GM18951 (cell line): Measurements from ENCODE around the gene TRIM32.
"Not testable (repeated sequence)": the region's sequence is repeated elsewhere in the genome, so short reads cannot be mapped to it uniquely, and the experiment has no call there.

Experiments used
- POLR2A ChIP-seq: IDR thresholded peaks from 4 replicates; pipeline ENCODE4 v1.6.1; 2011; ENCODE audit warnings: mild to moderate bottlenecking; ENCODE audit not compliant: insufficient read length, insufficient read depth; ENCODE audit errors: extremely low read depth
- in situ Hi-C: fragments of 300-500 bp; cut with MboI; formaldehyde crosslinking; loops from one replicate; pipeline ENCODE4 v1.12.0; 2022; ENCODE audit warnings: low sequenced_read_pairs, mixed read lengths, inconsistent platforms; ENCODE audit not compliant: unreplicated experiment

TRIM32 gene

GRCh38 chr9:116687754-116688135, 640 bp downstream of the TRIM32 start:
- in situ Hi-C loops = no loop called here
- no peak for TF ChIP-seq POLR2A

DNA sequence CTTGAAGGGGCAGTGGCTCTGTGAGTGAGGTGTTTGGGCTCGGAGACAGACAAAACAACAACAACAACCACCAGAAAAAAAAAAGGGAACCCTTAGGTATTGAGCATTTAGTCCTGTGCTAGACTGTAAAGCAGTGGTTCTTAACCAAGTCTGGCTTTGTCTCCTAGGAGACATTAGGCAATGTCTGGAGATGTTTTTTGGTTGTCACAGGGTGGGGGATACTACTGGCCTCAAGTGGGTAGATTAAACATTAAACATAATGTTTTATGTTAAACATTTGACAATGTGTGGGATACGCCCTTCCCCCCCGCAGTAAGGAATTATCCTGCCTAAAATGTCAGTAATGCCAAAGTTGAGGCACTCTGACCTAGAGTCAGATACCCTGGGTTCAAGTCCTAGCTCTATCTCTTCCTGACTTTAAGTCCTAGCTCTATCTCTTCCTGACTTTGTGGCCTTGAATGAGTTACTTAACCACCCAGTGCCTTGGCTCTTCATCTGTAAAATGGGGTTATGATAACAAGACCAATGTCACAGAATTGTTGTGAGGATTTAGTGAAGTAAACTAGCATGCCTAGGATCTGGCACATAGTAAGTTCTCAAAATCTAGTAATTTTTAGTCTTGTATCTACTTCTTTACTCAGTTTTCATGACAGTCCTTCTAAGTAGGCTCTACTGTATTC, 1.8 kb downstream of the TRIM32 start:
- in situ Hi-C loops = no loop called here
- no peak for TF ChIP-seq POLR2A

- in situ Hi-C loops = no loop called here
These were observed 2.5 kb downstream of the TRIM32 start for GRCh38 chr9:116689486-116690032.

DNA sequence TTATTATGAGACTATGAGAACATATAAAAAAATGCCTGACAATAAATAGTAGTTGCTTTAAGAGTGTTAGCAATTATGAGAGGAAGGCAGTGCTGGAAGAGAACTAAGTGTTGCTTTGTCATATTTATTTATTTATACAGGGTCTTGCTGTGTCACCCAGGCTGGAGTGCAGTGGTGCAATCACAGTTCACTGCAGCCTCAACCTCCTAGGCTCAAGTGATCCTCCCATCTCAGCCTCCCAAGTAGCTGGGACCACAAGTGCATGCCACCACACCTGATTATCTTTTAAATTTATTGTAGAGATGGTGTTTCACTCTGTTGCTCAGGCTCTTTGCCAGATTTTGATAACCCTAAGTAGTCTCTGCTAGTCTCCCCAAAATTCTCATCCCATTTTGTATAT, 3.7 kb downstream of the TRIM32 start:
- in situ Hi-C loops = not testable (repeated sequence)

More at GRCh38 chr9:116689486-116690032, 2.5 kb downstream of the TRIM32 start:
- no peak for TF ChIP-seq POLR2A

DNA sequence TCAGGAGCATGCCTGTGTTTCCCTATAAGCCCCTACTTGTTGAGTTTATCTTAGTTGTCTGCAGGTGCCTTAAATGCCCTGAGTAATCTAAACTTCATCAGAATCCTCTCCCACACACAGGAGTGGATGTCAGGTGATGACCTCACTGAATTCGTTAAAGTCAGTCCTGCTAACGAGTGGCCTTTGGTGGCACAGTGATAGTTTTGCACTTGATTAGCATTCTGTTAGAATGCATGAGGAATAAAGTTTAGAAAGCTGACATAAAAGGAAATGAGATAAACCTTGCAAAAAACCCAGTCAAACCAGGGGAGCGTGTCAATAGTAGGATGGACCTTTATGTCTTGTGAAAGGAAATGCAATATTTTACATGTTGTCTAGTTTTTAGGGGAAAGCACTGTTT, 4.5 kb downstream of the TRIM32 start:
- no peak for TF ChIP-seq POLR2A
- in situ Hi-C loops = no loop called here

DNA sequence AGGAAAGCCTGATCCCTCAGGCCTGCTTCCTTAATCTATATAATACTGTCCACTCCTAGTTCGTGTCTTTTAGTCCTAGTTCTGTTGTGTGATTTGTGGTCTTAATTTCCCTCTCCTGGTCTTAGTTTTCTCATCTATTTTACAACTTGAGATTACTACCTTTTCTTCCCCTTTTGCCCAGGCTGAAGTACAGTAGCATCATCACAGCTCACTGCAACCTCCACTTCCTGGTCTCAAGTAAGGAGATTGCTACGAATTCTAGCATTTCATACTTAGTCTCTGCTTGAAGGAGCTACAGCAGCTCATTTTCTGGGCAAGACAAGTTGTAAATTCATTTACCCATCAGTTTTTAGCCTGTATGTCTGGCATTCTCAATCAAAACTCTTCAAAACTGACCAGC, 5.5 kb downstream of the TRIM32 start:
- TF ChIP-seq POLR2A = no peak
- in situ Hi-C loops = no loop called here

GRCh38 chr9:116693233-116693731, 6.2 kb downstream of the TRIM32 start:
- in situ Hi-C loops = no loop called here
- TF ChIP-seq POLR2A = no peak

- no peak for TF ChIP-seq POLR2A
- in situ Hi-C loops = no loop called here
These were observed 7.7 kb downstream of the TRIM32 start for GRCh38 chr9:116694785-116695291.

DNA sequence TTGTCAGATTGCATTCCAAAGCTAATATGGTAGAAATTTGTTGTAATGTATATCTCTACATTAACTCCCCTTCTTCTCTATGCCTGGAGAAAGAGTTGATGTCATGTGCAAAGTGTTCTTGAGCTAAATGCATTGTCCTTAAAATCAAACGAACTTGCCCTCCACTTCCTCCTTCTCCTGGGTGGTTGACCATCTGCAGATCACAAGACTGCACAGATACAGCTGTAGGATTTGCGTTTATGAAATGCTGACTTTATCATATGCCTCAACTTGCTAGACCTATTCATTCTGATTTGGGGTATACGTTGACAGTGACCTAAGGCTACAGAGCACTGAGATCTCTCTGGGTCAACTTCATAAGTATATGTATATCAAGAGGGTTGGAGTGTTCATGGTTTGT, 8.3 kb downstream of the TRIM32 start:
- in situ Hi-C loops = no loop called here
- TF ChIP-seq POLR2A = no peak

GRCh38 chr9:116697362-116697761, 10.3 kb downstream of the TRIM32 start:
- in situ Hi-C loops = no loop called here

GRCh38 chr9:116697887-116698286, 10.8 kb downstream of the TRIM32 start:
- in situ Hi-C loops = no loop called here
- TF ChIP-seq POLR2A = no peak

More at GRCh38 chr9:116697362-116697761, 10.3 kb downstream of the TRIM32 start:
- TF ChIP-seq POLR2A = no peak

GRCh38 chr9:116700279-116700678, 13.2 kb downstream of the TRIM32 start:
- in situ Hi-C loops = no loop called here
- no peak for TF ChIP-seq POLR2A

DNA sequence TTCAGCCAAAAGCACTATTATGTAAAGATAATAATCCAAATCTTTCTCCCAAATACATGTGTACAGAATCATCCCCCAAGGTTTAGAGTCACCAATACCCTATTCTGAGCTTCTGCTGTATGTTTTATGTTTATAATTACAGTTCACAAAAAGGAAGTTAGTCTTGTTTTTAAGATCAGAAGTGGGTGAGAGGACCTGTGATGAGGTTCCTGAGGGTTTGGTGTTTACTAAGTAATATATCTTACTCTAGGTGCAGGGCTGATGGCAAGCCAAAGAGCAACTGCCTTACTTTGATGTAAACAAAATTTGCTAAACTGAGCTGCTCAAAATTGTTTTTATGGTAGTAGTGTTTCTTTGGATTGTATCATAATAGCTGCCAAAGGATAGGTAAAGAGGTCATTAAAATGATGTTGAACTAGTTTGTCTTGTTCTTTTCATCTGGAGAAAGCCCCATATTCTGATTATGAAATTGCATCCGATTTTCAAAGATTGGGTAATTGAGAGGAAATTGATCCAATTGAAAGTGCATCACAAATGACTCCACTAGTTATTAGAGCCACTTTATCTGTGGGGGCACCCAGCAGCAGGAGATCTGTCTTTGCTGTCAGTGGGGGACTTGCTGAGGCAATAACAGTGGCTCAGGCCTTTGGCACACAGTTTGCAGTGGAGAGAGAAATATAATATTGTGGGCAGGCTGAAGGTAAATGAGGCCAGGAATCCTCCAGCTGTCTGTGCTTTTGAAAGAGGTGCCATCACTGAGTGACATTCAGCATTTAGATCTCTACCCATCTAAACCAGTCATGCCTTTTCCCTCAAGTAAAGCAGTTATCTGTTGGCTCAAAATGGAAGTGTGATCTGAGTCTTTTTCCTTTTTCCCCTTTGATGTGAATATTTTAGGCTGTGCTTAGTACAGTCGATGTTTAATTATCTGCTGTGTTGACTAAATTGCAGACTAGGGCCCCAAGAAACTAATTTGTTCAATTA, 14.1 kb downstream of the TRIM32 start:
- in situ Hi-C loops = no loop called here
- TF ChIP-seq POLR2A = no peak
